Osteoblast (primary cell): ENCODE data around the gene PHACTR1. TPM values are rescaled to one million over a fixed set of nuclear protein-coding genes. Genes with fewer than 3 reads are reported as not detected.

ENCODE experiments used
- DNase-seq: peaks from one replicate; pipeline ENCODE4 v3.0.0; 2011; ENCODE audit warnings: low spot score, mixed read lengths; ENCODE audit not compliant: insufficient read length; ENCODE audit errors: missing footprints
- H2AFZ ChIP-seq: 2 replicates; pipeline ENCODE4 v1.6.0; 2011; ENCODE audit warnings: mild to moderate bottlenecking, low read length
- H3K27ac ChIP-seq: 2 replicates; pipeline ENCODE4 v1.5.1; 2011; ENCODE audit warnings: mild to moderate bottlenecking, low read depth, low read length, moderate library complexity
- H3K27me3 ChIP-seq: 2 replicates; pipeline ENCODE4 v1.6.0; 2012; ENCODE audit warnings: mild to moderate bottlenecking, control low read depth, inconsistent platforms, low read length, moderate library complexity; ENCODE audit not compliant: insufficient read depth
- H3K36me3 ChIP-seq: 2 replicates; pipeline ENCODE4 v1.5.1; 2011; ENCODE audit warnings: mild to moderate bottlenecking, low read length, control low read depth, moderate library complexity; ENCODE audit not compliant: insufficient read depth
- H3K4me1 ChIP-seq: 2 replicates; pipeline ENCODE4 v1.5.1; 2011; ENCODE audit warnings: mild to moderate bottlenecking, low read length, control low read depth, moderate library complexity; ENCODE audit not compliant: insufficient read depth
- H3K4me2 ChIP-seq: 2 replicates; pipeline ENCODE4 v1.6.0; 2011; ENCODE audit warnings: mild to moderate bottlenecking, low read length; ENCODE audit not compliant: insufficient read depth
- H3K4me3 ChIP-seq: fragments of 200-600 bp; sonication (generic); 3 replicates; pipeline ENCODE4 v1.5.1; 2012; ENCODE audit warnings: mild to moderate bottlenecking, low read length, inconsistent platforms; ENCODE audit not compliant: insufficient read depth
- H3K79me2 ChIP-seq: 2 replicates; pipeline ENCODE4 v1.6.0; 2012; ENCODE audit warnings: mild to moderate bottlenecking, low read length, control low read depth, inconsistent platforms; ENCODE audit not compliant: insufficient read depth
- H3K9me3 ChIP-seq: 2 replicates; pipeline ENCODE4 v1.5.1; 2011; ENCODE audit warnings: low read depth, low read length, control low read depth
- H4K20me1 ChIP-seq: 2 replicates; pipeline ENCODE4 v1.6.0; 2012; ENCODE audit warnings: mild to moderate bottlenecking, low read length, control low read depth; ENCODE audit not compliant: insufficient read depth
- total RNA-seq: library from RNA; depleted of rRNA; stranded (reverse); fragments of >200 nt; gene quantifications from 2 replicates; pipeline ENCODE4 v1.2.3, GENCODE V29; 2012
- TF ChIP-seq, protein P1 (sequence below): IDR thresholded peaks from 2 replicates; pipeline ENCODE4 v1.5.1; 2011; ENCODE audit warnings: mild to moderate bottlenecking, low read depth, low read length, moderate library complexity; ENCODE audit errors: extremely low read depth

The PHACTR1 gene
- total RNA-seq, 1 donor, result 0.36 TPM

DNA sequence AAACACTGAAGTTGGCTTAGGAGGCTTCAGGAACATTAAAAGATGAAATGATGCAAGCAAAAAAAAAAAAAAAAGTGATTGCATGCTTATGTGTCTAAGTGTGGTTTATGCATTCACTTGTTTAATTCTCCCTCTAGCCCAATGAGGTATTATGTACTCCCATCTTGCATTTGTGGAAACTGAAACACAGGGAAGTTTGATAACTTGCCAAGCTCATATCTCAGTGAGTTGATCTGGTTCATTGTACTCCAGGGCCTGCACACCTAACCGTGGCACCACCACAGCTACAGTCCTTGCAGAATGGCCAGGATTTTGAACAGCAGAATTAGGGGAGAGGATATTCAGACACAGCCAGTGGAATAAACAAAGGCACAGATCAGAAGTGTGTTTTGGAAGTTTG is 360.6 kb downstream of the PHACTR1 start:
- H3K27me3 ChIP-seq, result no peaks in the 10 kb centered on the region
- H3K79me2 ChIP-seq, result no peaks in the 10 kb centered on the region
- no peak overlapping the region for H2AFZ ChIP-seq
- TF ChIP-seq, protein P1, sequence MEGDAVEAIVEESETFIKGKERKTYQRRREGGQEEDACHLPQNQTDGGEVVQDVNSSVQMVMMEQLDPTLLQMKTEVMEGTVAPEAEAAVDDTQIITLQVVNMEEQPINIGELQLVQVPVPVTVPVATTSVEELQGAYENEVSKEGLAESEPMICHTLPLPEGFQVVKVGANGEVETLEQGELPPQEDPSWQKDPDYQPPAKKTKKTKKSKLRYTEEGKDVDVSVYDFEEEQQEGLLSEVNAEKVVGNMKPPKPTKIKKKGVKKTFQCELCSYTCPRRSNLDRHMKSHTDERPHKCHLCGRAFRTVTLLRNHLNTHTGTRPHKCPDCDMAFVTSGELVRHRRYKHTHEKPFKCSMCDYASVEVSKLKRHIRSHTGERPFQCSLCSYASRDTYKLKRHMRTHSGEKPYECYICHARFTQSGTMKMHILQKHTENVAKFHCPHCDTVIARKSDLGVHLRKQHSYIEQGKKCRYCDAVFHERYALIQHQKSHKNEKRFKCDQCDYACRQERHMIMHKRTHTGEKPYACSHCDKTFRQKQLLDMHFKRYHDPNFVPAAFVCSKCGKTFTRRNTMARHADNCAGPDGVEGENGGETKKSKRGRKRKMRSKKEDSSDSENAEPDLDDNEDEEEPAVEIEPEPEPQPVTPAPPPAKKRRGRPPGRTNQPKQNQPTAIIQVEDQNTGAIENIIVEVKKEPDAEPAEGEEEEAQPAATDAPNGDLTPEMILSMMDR, result no peak
- H4K20me1 ChIP-seq, result no peaks in the 10 kb centered on the region
- H3K4me1 ChIP-seq, result no peaks in the 10 kb centered on the region
- no peak overlapping the region for H3K27ac ChIP-seq
- no peak overlapping the region for H3K4me3 ChIP-seq
- H3K9me3 ChIP-seq, result no peaks in the 10 kb centered on the region
- no peaks in the 10 kb centered on the region for H3K36me3 ChIP-seq
- no peak overlapping the region for H3K4me2 ChIP-seq
- DNase-seq, result no peak

DNA sequence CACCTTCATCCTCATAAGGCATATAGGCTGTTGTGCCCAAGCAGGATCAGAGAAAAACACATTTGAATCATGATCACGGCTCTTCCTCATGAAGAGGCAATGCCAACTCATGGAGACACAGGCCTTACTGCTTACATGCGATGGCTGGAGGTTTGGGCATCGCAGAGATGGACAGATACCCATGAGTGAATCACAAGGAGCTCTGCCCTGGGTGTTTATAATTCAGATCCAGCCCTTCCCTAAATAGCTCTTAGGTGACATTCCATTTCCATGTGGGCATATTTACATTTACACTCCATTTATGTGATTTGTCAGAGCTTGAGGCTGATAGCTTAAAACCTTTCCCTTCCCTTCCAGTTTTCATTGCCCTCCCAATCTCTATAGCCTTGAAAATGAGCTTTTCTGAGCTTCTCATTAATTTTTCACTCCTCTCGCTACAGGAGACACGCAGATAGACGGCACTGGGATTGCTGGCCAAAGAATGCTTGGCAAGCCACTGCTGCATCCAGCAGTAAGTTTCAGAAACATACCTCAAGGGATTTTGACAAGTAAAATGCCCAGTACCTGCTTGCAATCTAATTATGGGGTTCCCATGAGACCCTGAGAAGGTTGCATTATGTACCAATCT is 362.6 kb downstream of the PHACTR1 start:
- no peak overlapping the region for H3K27ac ChIP-seq
- no peak overlapping the region for H3K4me2 ChIP-seq
- no peaks in the 10 kb centered on the region for H3K36me3 ChIP-seq
- no peaks in the 10 kb centered on the region for H3K79me2 ChIP-seq
- no peak for DNase-seq
- H3K4me1 ChIP-seq, result no peaks in the 10 kb centered on the region
- H4K20me1 ChIP-seq, result no peaks in the 10 kb centered on the region
- H3K27me3 ChIP-seq, result no peaks in the 10 kb centered on the region
- H2AFZ ChIP-seq, result no peak overlapping the region
- no peaks in the 10 kb centered on the region for H3K9me3 ChIP-seq
- TF ChIP-seq, protein P1, result no peak
- no peak overlapping the region for H3K4me3 ChIP-seq

DNA sequence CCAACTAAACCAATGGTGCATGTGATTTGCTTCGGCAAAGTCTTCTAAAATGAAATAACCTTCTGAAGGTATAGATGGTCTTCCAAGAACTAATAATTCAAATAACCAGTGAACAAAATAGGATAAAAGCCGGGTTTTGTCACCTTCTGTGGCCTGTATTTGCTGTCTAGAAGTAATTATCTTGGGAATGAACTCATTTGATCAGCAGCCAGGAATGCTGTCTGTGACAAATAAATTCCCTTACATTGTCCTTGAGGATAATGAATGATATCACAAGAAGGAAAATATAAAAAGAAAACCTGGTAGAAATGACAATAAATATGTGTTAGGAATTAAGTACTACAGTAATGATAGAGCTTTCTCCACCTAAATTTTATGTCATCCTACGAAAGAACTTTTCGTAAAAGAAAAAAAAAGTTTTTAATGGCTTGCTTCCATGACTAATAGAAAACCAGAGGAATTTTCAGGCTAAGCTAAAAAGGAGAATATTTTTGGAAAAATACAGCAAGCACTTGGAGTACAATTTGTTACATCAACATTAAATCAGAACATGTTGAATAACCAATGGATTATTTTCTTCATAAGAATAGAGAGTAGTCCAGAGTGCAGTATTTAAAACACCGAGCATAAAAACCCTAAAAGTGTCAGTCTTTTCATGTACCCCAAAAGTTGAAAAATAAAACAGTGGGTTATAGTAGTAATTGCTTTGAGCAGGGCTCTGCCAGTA is 364.1 kb downstream of the PHACTR1 start:
- Histone ChIP-seq H2AFZ (no peak overlapping the region), H4K20me1 (no peaks in the 10 kb centered on the region), H3K27me3 (no peaks in the 10 kb centered on the region), H3K4me3 (no peak overlapping the region), H3K4me2 (no peak overlapping the region), H3K36me3 (no peaks in the 10 kb centered on the region), H3K9me3 (no peaks in the 10 kb centered on the region), H3K4me1 (no peaks in the 10 kb centered on the region), H3K27ac (no peak overlapping the region), H3K79me2 (no peaks in the 10 kb centered on the region)
- no peak for DNase-seq
- TF ChIP-seq, protein P1, result no peak

- no peaks in the 10 kb centered on the region for H3K27me3 ChIP-seq
Measured at GRCh38 chr6:13081189-13081563, 364.6 kb downstream of the PHACTR1 start.

More at GRCh38 chr6:13081189-13081563, 364.6 kb downstream of the PHACTR1 start:
- Histone ChIP-seq H3K4me3 (no peak overlapping the region), H2AFZ (no peak overlapping the region), H3K36me3 (no peaks in the 10 kb centered on the region), H4K20me1 (no peaks in the 10 kb centered on the region), H3K4me1 (no peaks in the 10 kb centered on the region), H3K27ac (no peak overlapping the region), H3K79me2 (no peaks in the 10 kb centered on the region), H3K4me2 (no peak overlapping the region), H3K9me3 (no peaks in the 10 kb centered on the region)
- TF ChIP-seq, protein P1, result no peak
- DNase-seq, result no peak
